Measurements from ENCODE around the gene HLA-DQA1.

DNA sequence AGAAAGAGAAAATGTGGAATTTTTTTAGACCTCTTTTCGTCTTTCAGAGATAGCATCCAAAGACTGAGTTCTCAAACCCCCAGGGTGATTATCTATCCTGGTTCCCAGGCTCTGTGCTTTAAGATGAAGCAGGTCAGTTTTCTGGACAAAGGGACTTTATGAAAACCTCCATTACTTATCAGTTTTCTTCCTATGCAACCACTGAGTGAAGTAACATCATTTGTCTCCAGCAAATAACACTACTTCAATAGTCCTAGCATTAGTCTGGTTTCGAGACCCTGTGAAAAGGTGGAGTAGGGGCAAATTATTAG lies 29.3 kb upstream of the HLA-DQA1 start:
- TF ChIP-seq, protein P1, sequence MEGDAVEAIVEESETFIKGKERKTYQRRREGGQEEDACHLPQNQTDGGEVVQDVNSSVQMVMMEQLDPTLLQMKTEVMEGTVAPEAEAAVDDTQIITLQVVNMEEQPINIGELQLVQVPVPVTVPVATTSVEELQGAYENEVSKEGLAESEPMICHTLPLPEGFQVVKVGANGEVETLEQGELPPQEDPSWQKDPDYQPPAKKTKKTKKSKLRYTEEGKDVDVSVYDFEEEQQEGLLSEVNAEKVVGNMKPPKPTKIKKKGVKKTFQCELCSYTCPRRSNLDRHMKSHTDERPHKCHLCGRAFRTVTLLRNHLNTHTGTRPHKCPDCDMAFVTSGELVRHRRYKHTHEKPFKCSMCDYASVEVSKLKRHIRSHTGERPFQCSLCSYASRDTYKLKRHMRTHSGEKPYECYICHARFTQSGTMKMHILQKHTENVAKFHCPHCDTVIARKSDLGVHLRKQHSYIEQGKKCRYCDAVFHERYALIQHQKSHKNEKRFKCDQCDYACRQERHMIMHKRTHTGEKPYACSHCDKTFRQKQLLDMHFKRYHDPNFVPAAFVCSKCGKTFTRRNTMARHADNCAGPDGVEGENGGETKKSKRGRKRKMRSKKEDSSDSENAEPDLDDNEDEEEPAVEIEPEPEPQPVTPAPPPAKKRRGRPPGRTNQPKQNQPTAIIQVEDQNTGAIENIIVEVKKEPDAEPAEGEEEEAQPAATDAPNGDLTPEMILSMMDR (IDR thresholded peaks at IDR 0.05) = no peak
- no peak for TF ChIP-seq POLR2A (IDR thresholded peaks at IDR 0.05)
